Neural progenitor cell (in vitro differentiated cells): ENCODE measurements around the gene C6orf62. TPM values are rescaled to one million over a fixed set of nuclear protein-coding genes. Genes with fewer than 3 reads are reported as not detected.
"Not testable (repeated sequence)": the region's sequence is repeated elsewhere in the genome, so short reads cannot be mapped to it uniquely, and the experiment has no call there.

Experiments used
- DNase-seq: peaks from one replicate; pipeline ENCODE4 v3.0.0-alpha.2; 2016; ENCODE audit warnings: low spot score
- H2AFZ ChIP-seq: fragments of 200-600 bp; sonication (generic); replicated peaks from 2 replicates; pipeline ENCODE4 v1.6.1; 2016; ENCODE audit warnings: antibody characterized with exemption
- H3F3A ChIP-seq: fragments of 200-600 bp; sonication (generic); 2 replicates; pipeline ENCODE4 v1.6.1; 2016; ENCODE audit warnings: antibody characterized with exemption, low read depth
- H3K27ac ChIP-seq: fragments of 200-600 bp; sonication (generic); 2 replicates; pipeline ENCODE4 v1.5.1; 2016; ENCODE audit warnings: mild to moderate bottlenecking
- H3K27me3 ChIP-seq: fragments of 200-600 bp; sonication (generic); 2 replicates; pipeline ENCODE4 v1.6.1; 2016; ENCODE audit warnings: mild to moderate bottlenecking, moderate library complexity
- H3K36me3 ChIP-seq: fragments of 200-600 bp; sonication (generic); 2 replicates; pipeline ENCODE4 v1.5.1; 2016
- H3K4me1 ChIP-seq: fragments of 200-600 bp; sonication (generic); 2 replicates; pipeline ENCODE4 v1.6.1; 2016; ENCODE audit warnings: mixed run types
- H3K4me2 ChIP-seq: fragments of 200-600 bp; sonication (generic); 2 replicates; pipeline ENCODE4 v1.6.1; 2016
- H3K4me3 ChIP-seq: fragments of 200-600 bp; sonication (generic); 2 replicates; pipeline ENCODE4 v1.5.1; 2016
- H3K79me2 ChIP-seq: fragments of 200-600 bp; sonication (generic); 2 replicates; pipeline ENCODE4 v1.6.1; 2016; ENCODE audit warnings: low read depth
- H3K9ac ChIP-seq: fragments of 200-600 bp; sonication (generic); 2 replicates; pipeline ENCODE4 v1.6.1; 2016
- H3K9me3 ChIP-seq: fragments of 200-600 bp; sonication (generic); 2 replicates; pipeline ENCODE4 v1.5.1; 2016; ENCODE audit warnings: low read depth
- H4K20me1 ChIP-seq: fragments of 200-600 bp; sonication (generic); 2 replicates; pipeline ENCODE4 v1.6.1; 2016; ENCODE audit warnings: low read depth
- H3K27ac Mint-ChIP-seq: 3 replicates; pipeline ENCODE4 v1.8.0; 2021; ENCODE audit warnings: mixed read lengths
- H3K27me3 Mint-ChIP-seq: 2 replicates; pipeline ENCODE4 v1.8.0; 2022; ENCODE audit warnings: low read depth, mild to moderate bottlenecking, inconsistent platforms, moderate library complexity, mixed read lengths; ENCODE audit not compliant: insufficient read depth
- H3K36me3 Mint-ChIP-seq: 3 replicates; pipeline ENCODE4 v1.8.0; 2021; ENCODE audit warnings: mixed read lengths
- H3K4me1 Mint-ChIP-seq: 3 replicates; pipeline ENCODE4 v1.8.0; 2021; ENCODE audit warnings: mixed read lengths
- H3K4me3 Mint-ChIP-seq: 3 replicates; pipeline ENCODE4 v1.8.0; 2021; ENCODE audit warnings: mild to moderate bottlenecking, moderate library complexity, mixed read lengths
- H3K9me3 Mint-ChIP-seq: 3 replicates; pipeline ENCODE4 v1.8.0; 2020; ENCODE audit warnings: mixed read lengths
- CTCF ChIP-seq: fragments of 200-600 bp; sonication (generic); IDR thresholded peaks from 2 replicates; pipeline ENCODE4 v1.5.1; 2017; ENCODE audit warnings: antibody characterized with exemption, mild to moderate bottlenecking
- EZH2 ChIP-seq: fragments of 200-600 bp; sonication (generic); IDR thresholded peaks from 2 replicates; pipeline ENCODE4 v1.6.1; 2017; ENCODE audit warnings: antibody characterized with exemption, mild to moderate bottlenecking, moderate library complexity
- EZH2phosphoT487 ChIP-seq: fragments of 200-600 bp; sonication (generic); IDR thresholded peaks from 2 replicates; pipeline ENCODE4 v1.6.1; 2017; ENCODE audit warnings: antibody characterized with exemption
- total RNA-seq: library from RNA; depleted of rRNA; stranded (reverse); fragments of >200 nt; gene quantifications from 2 replicates; pipeline ENCODE4 v1.2.3, GENCODE V29; 2015; ENCODE audit warnings: low replicate concordance

The C6orf62 gene
- total RNA-seq, 1 donor from 2014 or later: 82.3 TPM

- H3K4me3 Mint-ChIP-seq, H2AFZ ChIP-seq, H3K9me3 ChIP-seq, H3K9ac ChIP-seq, H3K79me2 ChIP-seq, H3K36me3 Mint-ChIP-seq, H3K4me1 ChIP-seq, H3K9me3 Mint-ChIP-seq, H3K27me3 ChIP-seq, H3K27ac ChIP-seq, H3K4me2 ChIP-seq, H3F3A ChIP-seq, H3K4me3 ChIP-seq, H4K20me1 ChIP-seq, H3K27me3 Mint-ChIP-seq, H3K4me1 Mint-ChIP-seq, H3K27ac Mint-ChIP-seq, H3K36me3 ChIP-seq: not testable (repeated sequence)
- TF ChIP-seq CTCF: peak; percentile 62
- peak; percentile 45 for DNase-seq
Observed at GRCh38 chr6:24695635-24696034, 23.3 kb downstream of the C6orf62 start.

GRCh38 chr6:24694198-24694597, 24.8 kb downstream of the C6orf62 start:
- H3K27ac Mint-ChIP-seq: no peak overlapping the region
- no peaks in the 10 kb centered on the region for H3F3A ChIP-seq
- H3K9me3 Mint-ChIP-seq: no peaks in the 10 kb centered on the region
- no peaks in the 10 kb centered on the region for H3K4me1 Mint-ChIP-seq
- no peak overlapping the region for H3K4me3 Mint-ChIP-seq
- no peak overlapping the region for H3K27ac ChIP-seq
- H4K20me1 ChIP-seq: no peaks in the 10 kb centered on the region
- H2AFZ ChIP-seq: no peak overlapping the region
- H3K79me2 ChIP-seq: no peaks in the 10 kb centered on the region
- H3K9me3 ChIP-seq: no peaks in the 10 kb centered on the region
- no peaks in the 10 kb centered on the region for H3K36me3 ChIP-seq
- H3K27me3 ChIP-seq: no peaks in the 10 kb centered on the region
- H3K4me1 ChIP-seq: no peaks in the 10 kb centered on the region
- H3K9ac ChIP-seq: no peak overlapping the region
- H3K27me3 Mint-ChIP-seq: no peaks in the 10 kb centered on the region
- H3K4me2 ChIP-seq: no peak overlapping the region
- H3K4me3 ChIP-seq: no peak overlapping the region
- H3K36me3 Mint-ChIP-seq: peaks cover 3% of the 10 kb centered on the region
- TF ChIP-seq CTCF: no peak
- no peak for TF ChIP-seq EZH2phosphoT487
- TF ChIP-seq EZH2: no peak
- no peak for DNase-seq

GRCh38 chr6:24692848-24693592, 25.9 kb downstream of the C6orf62 start:
- H3K9ac ChIP-seq: no peak overlapping the region
- H3K4me1 ChIP-seq: no peaks in the 10 kb centered on the region
- DNase-seq: no peak
- no peaks in the 10 kb centered on the region for H3K36me3 ChIP-seq
- H3F3A ChIP-seq: no peaks in the 10 kb centered on the region
- Mint-ChIP-seq H3K27me3 (no peaks in the 10 kb centered on the region), H3K9me3 (no peaks in the 10 kb centered on the region), H3K36me3 (no peaks in the 10 kb centered on the region), H3K4me3 (no peak overlapping the region), H3K4me1 (no peaks in the 10 kb centered on the region), H3K27ac (no peak overlapping the region)
- no peaks in the 10 kb centered on the region for H4K20me1 ChIP-seq
- no peak overlapping the region for H2AFZ ChIP-seq
- H3K4me3 ChIP-seq: no peak overlapping the region
- no peak overlapping the region for H3K4me2 ChIP-seq
- H3K9me3 ChIP-seq: no peaks in the 10 kb centered on the region
- TF ChIP-seq EZH2 (no peak), CTCF (no peak), EZH2phosphoT487 (no peak)
- no peaks in the 10 kb centered on the region for H3K27me3 ChIP-seq
- no peaks in the 10 kb centered on the region for H3K79me2 ChIP-seq
- H3K27ac ChIP-seq: no peak overlapping the region
